ENCODE data around the gene CPEB3. TPM values are rescaled to one million over a fixed set of nuclear protein-coding genes. Genes with fewer than 3 reads are reported as not detected.

CPEB3 gene
- total and polyA plus RNA-seq, 9 of the 15 experiments (the other 6 are each of a cell fraction or from before 2014, with no cell fraction given): 0.15 to 1.2 (median 0.51) TPM

DNA sequence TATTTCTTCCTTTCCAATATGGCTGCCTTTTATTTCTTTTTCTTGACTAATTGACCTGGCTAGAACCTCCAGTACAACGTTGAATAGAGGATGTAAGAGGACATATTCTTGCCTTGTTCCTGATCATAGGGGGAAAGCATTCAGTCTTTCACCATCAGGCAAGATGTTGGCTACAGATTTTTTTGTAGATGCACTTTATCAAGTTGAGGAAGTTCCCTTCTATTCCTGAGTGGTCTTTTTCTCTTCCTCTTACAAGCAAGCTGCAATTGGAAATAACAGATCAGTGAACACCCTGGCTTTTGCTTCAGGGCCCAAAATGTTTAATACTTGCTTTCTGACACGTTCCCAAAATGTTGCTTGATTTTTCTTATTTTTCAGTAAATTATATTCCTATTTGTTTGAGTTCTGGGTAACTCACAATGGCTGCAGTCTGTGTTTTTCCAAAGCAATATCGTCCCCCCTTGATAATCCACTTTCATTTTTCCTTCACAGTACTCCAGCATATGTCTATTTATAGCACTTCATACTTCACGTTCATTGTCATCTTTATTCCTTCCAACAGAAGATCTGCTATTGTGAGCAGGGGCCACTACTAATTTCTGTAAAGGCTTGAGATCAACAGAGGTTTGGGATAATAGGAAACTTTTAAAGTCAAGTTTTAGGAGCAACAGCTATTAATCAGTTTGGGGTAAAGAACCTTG, 11.7 kb downstream of the CPEB3 start:
- Histone ChIP-seq H3K4me3 (no peak overlapping the region), H3K4me2 (ENCODE audit: insufficient read depth, low read length) (no peak overlapping the region), H3K4me1 (replicated peaks in 1 of 2; ENCODE audit: control insufficient read depth in 2 of 2, insufficient read depth in 2 of 2, low read length in 2 of 2) (no peaks in the 10 kb centered on the region), H2AFZ (ENCODE audit: low read depth, low read length) (no peak overlapping the region), H3K9ac (ENCODE audit: insufficient read depth in 1 of 2, low read depth in 2 of 2, low read length in 2 of 2) (no peak overlapping the region), H3K79me2 (ENCODE audit: control insufficient read depth, insufficient read depth, low read length) (no peaks in the 10 kb centered on the region), H3K9me1 (ENCODE audit: control insufficient read depth, insufficient read depth, low read length) (no peaks in the 10 kb centered on the region), H3K36me3 (ENCODE audit: control insufficient read depth, insufficient read depth, low read length) (no peaks in the 10 kb centered on the region), H4K20me1 (replicated peaks; ENCODE audit: control insufficient read depth, insufficient read depth, low read length) (no peaks in the 10 kb centered on the region), H3K27ac (ENCODE audit: extremely low read depth, low read depth, low read length) (no peak overlapping the region), H3K27me3 (ENCODE audit: control insufficient read depth in 2 of 2, insufficient read depth in 2 of 2, low read length in 2 of 2) (no peaks in the 10 kb centered on the region), H3K9me3 (replicated peaks; ENCODE audit: control insufficient read depth, insufficient read depth, low read depth, low read length) (no peaks in the 10 kb centered on the region)
- ATAC-seq: no peak
- DNase-seq (ENCODE audit: extremely low read depth in 1 of 4, low spot score in 3 of 4): no peak
- in situ Hi-C loops (cut with MboI): loop anchor here (25.0 kb wide), 1 partner anchor 192 kb away; no protein-coding TSS in a partner anchor
- FAIRE-seq: no peak
- no peak for TF ChIP-seq MIER1 (IDR thresholded peaks at IDR 0.05; ENCODE audit: low read depth)
- TF ChIP-seq SNIP1 (IDR thresholded peaks at IDR 0.05; ENCODE audit: low read depth): no peak
- TF ChIP-seq, protein P1, sequence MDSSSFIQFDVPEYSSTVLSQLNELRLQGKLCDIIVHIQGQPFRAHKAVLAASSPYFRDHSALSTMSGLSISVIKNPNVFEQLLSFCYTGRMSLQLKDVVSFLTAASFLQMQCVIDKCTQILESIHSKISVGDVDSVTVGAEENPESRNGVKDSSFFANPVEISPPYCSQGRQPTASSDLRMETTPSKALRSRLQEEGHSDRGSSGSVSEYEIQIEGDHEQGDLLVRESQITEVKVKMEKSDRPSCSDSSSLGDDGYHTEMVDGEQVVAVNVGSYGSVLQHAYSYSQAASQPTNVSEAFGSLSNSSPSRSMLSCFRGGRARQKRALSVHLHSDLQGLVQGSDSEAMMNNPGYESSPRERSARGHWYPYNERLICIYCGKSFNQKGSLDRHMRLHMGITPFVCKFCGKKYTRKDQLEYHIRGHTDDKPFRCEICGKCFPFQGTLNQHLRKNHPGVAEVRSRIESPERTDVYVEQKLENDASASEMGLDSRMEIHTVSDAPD (CRISPR knock-in tag; IDR thresholded peaks at IDR 0.05): no peak
- TF ChIP-seq, protein P2, sequence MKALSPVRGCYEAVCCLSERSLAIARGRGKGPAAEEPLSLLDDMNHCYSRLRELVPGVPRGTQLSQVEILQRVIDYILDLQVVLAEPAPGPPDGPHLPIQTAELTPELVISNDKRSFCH (CRISPR knock-in tag; IDR thresholded peaks at IDR 0.05): no peak
- TF ChIP-seq, protein P2 (tag; IDR thresholded peaks at IDR 0.05): no peak
- TF ChIP-seq RB1 (IDR thresholded peaks at IDR 0.05; ENCODE audit: low read depth): no peak
- TF ChIP-seq, protein P3, sequence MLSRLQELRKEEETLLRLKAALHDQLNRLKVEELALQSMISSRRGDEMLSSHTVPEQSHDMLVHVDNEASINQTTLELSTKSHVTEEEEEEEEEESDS (CRISPR knock-in tag; IDR thresholded peaks at IDR 0.05): no peak
- TF ChIP-seq, protein P4, sequence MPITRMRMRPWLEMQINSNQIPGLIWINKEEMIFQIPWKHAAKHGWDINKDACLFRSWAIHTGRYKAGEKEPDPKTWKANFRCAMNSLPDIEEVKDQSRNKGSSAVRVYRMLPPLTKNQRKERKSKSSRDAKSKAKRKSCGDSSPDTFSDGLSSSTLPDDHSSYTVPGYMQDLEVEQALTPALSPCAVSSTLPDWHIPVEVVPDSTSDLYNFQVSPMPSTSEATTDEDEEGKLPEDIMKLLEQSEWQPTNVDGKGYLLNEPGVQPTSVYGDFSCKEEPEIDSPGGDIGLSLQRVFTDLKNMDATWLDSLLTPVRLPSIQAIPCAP (CRISPR knock-in tag; IDR thresholded peaks at IDR 0.05; ENCODE audit: borderline replicate concordance): no peak
- no peak for TF ChIP-seq SIN3A (IDR thresholded peaks at IDR 0.05; ENCODE audit: borderline replicate concordance in 2 of 2, control insufficient read depth in 1 of 2, low read depth in 2 of 2, low read length in 2 of 2)
- TF ChIP-seq ZNF184 (CRISPR knock-in tag; IDR thresholded peaks at IDR 0.05): no peak
- no peak for TF ChIP-seq FOXK1 (CRISPR knock-in tag; IDR thresholded peaks at IDR 0.05; ENCODE audit: borderline replicate concordance)
- TF ChIP-seq ZNF780A (CRISPR knock-in tag; IDR thresholded peaks at IDR 0.05): no peak
- no peak for TF ChIP-seq SRSF9 (IDR thresholded peaks at IDR 0.05; ENCODE audit: borderline replicate concordance, low read depth, low read length)
- no peak for TF ChIP-seq HDAC2 (IDR thresholded peaks at IDR 0.05)
- ChIA-PET POLR2A (no interaction called here), CTCF (ENCODE audit: low intra/inter-chr PET ratio) (no interaction called here)
- no TSS peak for BruUV-seq (replicated peaks)
- intact Hi-C loops (cut with micrococcal nuclease): no loop called here
- 33% methylated on average over 4 of the region's 4 CpGs for WGBS (ENCODE audit: insufficient coverage, low coverage, missing lambda C conversion rate)

All from K562 (cell line).